Measurements from ENCODE around the gene ATXN10. TPM values are rescaled to one million over a fixed set of nuclear protein-coding genes. Genes with fewer than 3 reads are reported as not detected.

The ATXN10 gene
- total and polyA plus RNA-seq, 2 of the 13 experiments (the other 11 are each of a cell fraction or from before 2014, with no cell fraction given), result 60.1 to 194 TPM

DNA sequence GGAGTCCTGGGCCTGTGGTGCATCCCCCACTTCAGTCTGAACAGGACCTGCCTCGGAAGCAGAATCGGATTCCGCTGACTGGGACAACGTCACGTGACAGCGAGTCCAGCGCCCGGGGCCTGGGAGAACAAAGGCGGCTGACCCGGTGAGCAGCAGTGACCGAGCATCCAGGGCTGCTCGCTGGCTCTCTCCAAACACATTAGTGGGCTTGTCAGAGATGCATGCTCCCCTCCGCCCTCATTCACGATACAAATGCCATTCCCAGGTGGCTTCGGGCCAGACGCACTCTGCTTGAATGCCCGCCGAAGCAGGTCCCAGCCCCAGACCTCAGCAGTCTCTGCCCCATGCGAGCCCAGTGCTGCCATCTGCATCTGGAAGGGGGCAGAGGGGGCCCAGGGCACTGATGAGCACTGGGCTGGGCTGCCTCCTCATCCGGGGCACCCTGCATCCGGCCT, 214.3 kb downstream of the ATXN10 start (continued):
- TF ChIP-seq, protein P1, sequence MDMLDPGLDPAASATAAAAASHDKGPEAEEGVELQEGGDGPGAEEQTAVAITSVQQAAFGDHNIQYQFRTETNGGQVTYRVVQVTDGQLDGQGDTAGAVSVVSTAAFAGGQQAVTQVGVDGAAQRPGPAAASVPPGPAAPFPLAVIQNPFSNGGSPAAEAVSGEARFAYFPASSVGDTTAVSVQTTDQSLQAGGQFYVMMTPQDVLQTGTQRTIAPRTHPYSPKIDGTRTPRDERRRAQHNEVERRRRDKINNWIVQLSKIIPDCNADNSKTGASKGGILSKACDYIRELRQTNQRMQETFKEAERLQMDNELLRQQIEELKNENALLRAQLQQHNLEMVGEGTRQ (IDR thresholded peaks at IDR 0.05; ENCODE audit: low read depth, low read length), result peak; percentile 77
- TF ChIP-seq, protein P1 (CRISPR knock-in tag; IDR thresholded peaks at IDR 0.05; ENCODE audit: borderline replicate concordance), result peak; percentile 58; the same call in 1 of the 2 replicates
- TF ChIP-seq ZSCAN20 (CRISPR knock-in tag; IDR thresholded peaks at IDR 0.05; ENCODE audit: borderline replicate concordance), result no peak

DNA sequence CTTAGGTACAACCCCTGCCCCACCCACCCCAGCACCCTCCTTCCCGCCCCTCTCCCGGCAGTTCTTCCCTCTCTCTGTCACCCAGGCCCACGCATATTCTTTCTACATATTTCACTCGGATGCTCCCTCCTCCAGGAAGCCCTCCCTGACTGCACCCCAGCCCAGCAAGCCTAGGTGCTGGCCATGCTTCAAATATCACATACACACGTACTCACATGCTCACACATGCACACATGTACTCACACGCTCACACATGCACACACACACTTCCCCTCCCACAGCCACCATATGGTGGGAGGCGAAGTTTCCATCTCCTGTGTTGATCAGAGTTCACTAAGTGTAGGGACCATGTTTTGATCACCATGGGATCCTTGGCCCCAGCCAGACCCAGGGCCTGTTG, 214.9 kb downstream of the ATXN10 start:
- Histone ChIP-seq H3K27ac (ENCODE audit: extremely low read length, insufficient read depth, low read length) (no peak overlapping the region), H3K4me1 (ENCODE audit: insufficient read depth, low read length) (no peaks in the 10 kb centered on the region), H3K27me3 (ENCODE audit: control insufficient read depth in 1 of 2, insufficient read depth in 2 of 2, low read length in 2 of 2) (peaks cover 17 to 70% of the 10 kb centered on the region in 2 experiments), H2AFZ (ENCODE audit: low read length) (no peak overlapping the region), H3K9me3 (ENCODE audit: low read length) (no peaks in the 10 kb centered on the region), H3K79me2 (ENCODE audit: insufficient read depth, low read length) (no peaks in the 10 kb centered on the region), H3K4me2 (ENCODE audit: low read depth, low read length) (no peak overlapping the region), H4K20me1 (ENCODE audit: insufficient read depth, low read length) (no peaks in the 10 kb centered on the region), H3K36me3 (replicated peaks in 1 of 2; ENCODE audit: control insufficient read depth in 1 of 2, insufficient read depth in 2 of 2, low read length in 2 of 2) (no peaks in the 10 kb centered on the region), H3K9ac (ENCODE audit: insufficient read depth, low read depth, low read length) (no peak overlapping the region), H3K4me3 (replicated peaks in 1 of 3; ENCODE audit: insufficient read depth in 1 of 3, low read depth in 2 of 3, low read length in 3 of 3) (no peak overlapping the region)
- ATAC-seq (no peak), DNase-seq (ENCODE audit: low spot score) (no peak), FAIRE-seq (no peak)
- 69% methylated on average over 7 of the region's 7 CpGs for WGBS (ENCODE audit: low lambda C conversion rate)
- no TSS peak for BruUV-seq (replicated peaks)
- in situ Hi-C loops (cut with HindIII; ENCODE audit: extremely low pct_ligation_motif_present, low pct_unique_long_range_greater_than_20kb) (no loop called here), intact Hi-C loops (cut with micrococcal nuclease; ENCODE audit: unreplicated experiment) (no loop called here)
- TF ChIP-seq HMG20B (CRISPR knock-in tag; conservative IDR thresholded peaks at IDR 0.05) (no peak), NR2F1 (CRISPR knock-in tag; IDR thresholded peaks at IDR 0.05) (no peak), ZFP36 (IDR thresholded peaks at IDR 0.05; ENCODE audit: borderline replicate concordance, low read depth, low read length, partially characterized antibody) (peak; percentile 91), MZF1 (CRISPR knock-in tag; IDR thresholded peaks at IDR 0.05; ENCODE audit: borderline replicate concordance) (no peak), HOXA9 (CRISPR knock-in tag; IDR thresholded peaks at IDR 0.05; ENCODE audit: borderline replicate concordance) (no peak)
- TF ChIP-seq, protein P2, sequence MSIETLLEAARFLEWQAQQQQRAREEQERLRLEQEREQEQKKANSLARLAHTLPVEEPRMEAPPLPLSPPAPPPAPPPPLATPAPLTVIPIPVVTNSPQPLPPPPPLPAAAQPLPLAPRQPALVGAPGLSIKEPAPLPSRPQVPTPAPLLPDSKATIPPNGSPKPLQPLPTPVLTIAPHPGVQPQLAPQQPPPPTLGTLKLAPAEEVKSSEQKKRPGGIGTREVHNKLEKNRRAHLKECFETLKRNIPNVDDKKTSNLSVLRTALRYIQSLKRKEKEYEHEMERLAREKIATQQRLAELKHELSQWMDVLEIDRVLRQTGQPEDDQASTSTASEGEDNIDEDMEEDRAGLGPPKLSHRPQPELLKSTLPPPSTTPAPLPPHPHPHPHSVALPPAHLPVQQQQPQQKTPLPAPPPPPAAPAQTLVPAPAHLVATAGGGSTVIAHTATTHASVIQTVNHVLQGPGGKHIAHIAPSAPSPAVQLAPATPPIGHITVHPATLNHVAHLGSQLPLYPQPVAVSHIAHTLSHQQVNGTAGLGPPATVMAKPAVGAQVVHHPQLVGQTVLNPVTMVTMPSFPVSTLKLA (IDR thresholded peaks at IDR 0.05), result 0 out of 2 replicates have a peak, but pooled peaks have one; percentile 6
- ChIA-PET POLR2A (no interaction called here), CTCF (ENCODE audit: low intra/inter-chr PET ratio, low total read pairs) (no interaction called here)

Measured in HepG2 (cell line).